GM20431 (cell line): Measurements from ENCODE around the gene BRINP2.

Experiments used
- in situ Hi-C: fragments of 300-500 bp; cut with MseI, MboI; formaldehyde crosslinking; loops from one replicate; pipeline ENCODE4 v1.15.0; 2020; ENCODE audit warnings: low sequenced_read_pairs; ENCODE audit not compliant: unreplicated experiment

BRINP2 gene

GRCh38 chr1:177256153-177257075 lies 85.7 kb downstream of the BRINP2 start:
- in situ Hi-C loops: no loop called here

- in situ Hi-C loops: no loop called here
Measured at GRCh38 chr1:177257128-177257527, 86.4 kb downstream of the BRINP2 start.

GRCh38 chr1:177257576-177257975 lies 86.8 kb downstream of the BRINP2 start:
- in situ Hi-C loops: no loop called here

GRCh38 chr1:177270863-177271262 lies 100.1 kb downstream of the BRINP2 start:
- in situ Hi-C loops: no loop called here

- in situ Hi-C loops: no loop called here
Measured at GRCh38 chr1:177273141-177273540, 102.4 kb downstream of the BRINP2 start.

- in situ Hi-C loops: no loop called here
Measured at GRCh38 chr1:177274687-177275211, 104.0 kb downstream of the BRINP2 start.

- in situ Hi-C loops: no loop called here
Measured at GRCh38 chr1:177275736-177276135, 105.0 kb downstream of the BRINP2 start.

- in situ Hi-C loops: no loop called here
Measured at GRCh38 chr1:177278626-177279390, 108.0 kb downstream of the BRINP2 start.

GRCh38 chr1:177281901-177282300 lies 111.1 kb downstream of the BRINP2 start:
- in situ Hi-C loops: no loop called here

GRCh38 chr1:177282976-177283375 lies 112.2 kb downstream of the BRINP2 start:
- in situ Hi-C loops: no loop called here

- in situ Hi-C loops: no loop called here
Measured at GRCh38 chr1:177283380-177283779, 112.6 kb downstream of the BRINP2 start.

- in situ Hi-C loops: no loop called here
Measured at GRCh38 chr1:177286396-177286795, 115.6 kb downstream of the BRINP2 start.

GRCh38 chr1:177287270-177287669 lies 116.5 kb downstream of the BRINP2 start:
- in situ Hi-C loops: no loop called here

GRCh38 chr1:177287994-177288393 lies 117.2 kb downstream of the BRINP2 start:
- in situ Hi-C loops: no loop called here

- in situ Hi-C loops: no loop called here
Measured at GRCh38 chr1:177289532-177289931, 118.8 kb downstream of the BRINP2 start.

- in situ Hi-C loops: no loop called here
Measured at GRCh38 chr1:177300431-177300830, 129.7 kb downstream of the BRINP2 start.

GRCh38 chr1:177301425-177302124 lies 130.8 kb downstream of the BRINP2 start:
- in situ Hi-C loops: no loop called here

- in situ Hi-C loops: no loop called here
Measured at GRCh38 chr1:177302357-177303044, 131.7 kb downstream of the BRINP2 start.

- in situ Hi-C loops: no loop called here
Measured at GRCh38 chr1:177305040-177306018, 134.6 kb downstream of the BRINP2 start.
